ENCODE data around the gene EIF2B5.

EIF2B5 gene

GRCh38 chr3:184186902-184187207, 51.7 kb downstream of the EIF2B5 start:
- peak overlapping the region; percentile 95 for H3K27ac Mint-ChIP-seq
- no peaks in the 10 kb centered on the region for H3K27me3 Mint-ChIP-seq (ENCODE audit: low read depth)
- peak overlapping the region; percentile 99 for H3K4me3 Mint-ChIP-seq
- H3K36me3 Mint-ChIP-seq (ENCODE audit: low read depth) = peaks cover 45% of the 10 kb centered on the region
- no peaks in the 10 kb centered on the region for H3K9me3 Mint-ChIP-seq
- peaks cover 33% of the 10 kb centered on the region for H3K4me1 Mint-ChIP-seq (ENCODE audit: low read depth)

GRCh38 chr3:184188080-184188479, 52.9 kb downstream of the EIF2B5 start:
- Mint-ChIP-seq H3K4me3 (no peak overlapping the region), H3K27ac (no peak overlapping the region), H3K9me3 (no peaks in the 10 kb centered on the region), H3K27me3 (ENCODE audit: low read depth) (no peaks in the 10 kb centered on the region), H3K4me1 (ENCODE audit: low read depth) (peaks cover 33% of the 10 kb centered on the region), H3K36me3 (ENCODE audit: low read depth) (peaks cover 43% of the 10 kb centered on the region)

- Mint-ChIP-seq H3K9me3 (no peaks in the 10 kb centered on the region), H3K27ac (no peak overlapping the region), H3K4me1 (ENCODE audit: low read depth) (peaks cover 33% of the 10 kb centered on the region), H3K27me3 (ENCODE audit: low read depth) (no peaks in the 10 kb centered on the region), H3K36me3 (ENCODE audit: low read depth) (peaks cover 44% of the 10 kb centered on the region), H3K4me3 (no peak overlapping the region)
These were observed 54.3 kb downstream of the EIF2B5 start for GRCh38 chr3:184189421-184189820.

- Mint-ChIP-seq H3K36me3 (ENCODE audit: low read depth) (peaks cover 34% of the 10 kb centered on the region), H3K9me3 (no peaks in the 10 kb centered on the region), H3K4me3 (no peak overlapping the region), H3K27me3 (ENCODE audit: low read depth) (no peaks in the 10 kb centered on the region), H3K4me1 (ENCODE audit: low read depth) (peaks cover 9% of the 10 kb centered on the region), H3K27ac (no peak overlapping the region)
These were observed 57.7 kb downstream of the EIF2B5 start for GRCh38 chr3:184192889-184193288.

- no peaks in the 10 kb centered on the region for H3K27me3 Mint-ChIP-seq (ENCODE audit: low read depth)
- H3K9me3 Mint-ChIP-seq = no peaks in the 10 kb centered on the region
- no peak overlapping the region for H3K27ac Mint-ChIP-seq
- H3K4me1 Mint-ChIP-seq (ENCODE audit: low read depth) = peaks cover 3% of the 10 kb centered on the region
- H3K4me3 Mint-ChIP-seq = no peak overlapping the region
- H3K36me3 Mint-ChIP-seq (ENCODE audit: low read depth) = peaks cover 29% of the 10 kb centered on the region
These were observed 58.9 kb downstream of the EIF2B5 start for GRCh38 chr3:184193991-184194539.

Measured in T-helper 1 cell treated with Interleukin-12 subunit alpha and Interleukin-12 subunit beta and Interleukin-4 antibody, amounts not matched to agents 30 μg/mL and 1 μg/mL, for 36 hours (primary cell).